Activated gamma-delta T cell (primary cell): ENCODE results near the gene F10.

Experiments
- DNase-seq: peaks from one replicate; lab custom pipeline; 2025; lab: John Stamatoyannopoulos, UW

Gene F10

DNA sequence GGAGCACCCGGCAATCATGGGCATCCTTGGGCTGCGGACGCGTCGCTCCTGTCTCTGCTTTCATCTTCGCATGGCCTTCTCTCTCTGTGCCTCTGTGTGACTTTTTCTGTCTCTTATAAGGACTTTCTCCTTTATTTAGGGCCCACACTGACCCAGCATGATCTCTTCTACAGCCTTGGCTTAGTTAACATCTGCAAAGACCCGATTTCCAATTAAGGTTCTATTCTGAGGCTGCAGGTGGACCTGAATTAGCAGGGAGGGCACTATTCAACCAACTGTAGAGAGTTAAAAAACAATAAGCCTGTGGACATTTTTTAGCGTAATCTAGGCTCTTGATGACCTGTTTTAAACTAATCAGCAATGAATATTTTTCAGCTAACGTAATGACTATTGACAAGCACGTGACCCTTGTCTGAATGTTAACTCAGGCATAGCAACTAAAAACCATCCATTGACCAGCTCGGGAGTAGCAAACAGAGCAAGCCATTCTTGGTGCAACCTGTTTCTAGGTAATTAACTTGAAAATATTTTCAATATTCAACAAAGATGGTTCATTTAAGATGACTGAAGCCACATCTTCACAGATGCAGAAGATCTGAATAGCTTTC, 15.2 kb downstream of the F10 start:
- DNase-seq, result no peak

DNA sequence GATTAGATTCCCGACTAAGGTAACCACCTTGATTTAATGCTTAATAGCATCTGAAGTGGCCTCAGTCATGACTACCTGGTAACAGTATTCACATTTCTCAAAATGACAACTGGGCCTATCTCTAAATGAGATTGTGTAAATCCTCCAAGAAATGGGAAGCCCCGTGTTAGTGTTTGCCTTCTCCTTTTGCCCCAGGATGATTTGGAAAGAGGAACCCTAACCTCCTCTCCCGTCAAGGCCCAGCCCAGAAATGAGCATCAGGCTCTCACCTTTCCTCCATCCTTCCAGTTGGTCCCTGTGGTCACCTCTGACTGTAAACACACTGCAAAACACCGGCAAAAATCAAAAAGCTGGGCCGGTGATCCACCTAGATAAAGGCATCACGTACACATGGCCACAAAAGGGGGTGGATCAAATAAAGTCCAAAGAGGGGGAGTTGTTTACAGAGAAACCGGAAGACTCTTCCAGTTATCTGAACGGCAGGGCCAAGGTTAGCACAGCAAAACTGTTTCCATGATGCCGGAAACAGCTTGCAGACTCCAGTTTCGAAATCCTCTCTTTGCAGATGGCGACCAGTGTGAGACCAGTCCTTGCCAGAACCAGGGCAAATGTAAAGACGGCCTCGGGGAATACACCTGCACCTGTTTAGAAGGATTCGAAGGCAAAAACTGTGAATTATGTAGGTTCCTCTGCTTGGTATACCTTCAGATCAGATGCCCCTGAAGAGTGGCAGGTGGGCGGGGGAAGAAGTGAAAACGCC, 16.4 kb downstream of the F10 start:
- no peak for DNase-seq

DNA sequence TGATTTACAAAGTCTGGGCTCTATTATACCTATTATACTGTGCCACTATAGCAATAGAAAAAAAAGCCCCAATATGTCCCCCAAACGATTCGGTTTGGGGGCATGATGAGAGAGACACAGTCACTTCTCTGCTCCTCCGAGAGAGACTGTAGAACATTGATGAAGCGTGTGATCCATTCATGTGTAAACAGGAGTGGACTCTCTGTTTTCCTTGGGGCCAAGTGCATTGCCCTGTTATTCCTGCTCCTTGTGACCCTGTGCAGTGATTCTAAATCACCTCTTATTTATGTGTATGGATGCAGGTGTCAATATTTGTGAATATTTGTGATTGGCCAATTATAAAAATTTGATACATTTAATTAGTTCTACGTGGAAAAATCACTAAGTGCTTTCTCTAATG, 17.0 kb downstream of the F10 start:
- no peak for DNase-seq

DNA sequence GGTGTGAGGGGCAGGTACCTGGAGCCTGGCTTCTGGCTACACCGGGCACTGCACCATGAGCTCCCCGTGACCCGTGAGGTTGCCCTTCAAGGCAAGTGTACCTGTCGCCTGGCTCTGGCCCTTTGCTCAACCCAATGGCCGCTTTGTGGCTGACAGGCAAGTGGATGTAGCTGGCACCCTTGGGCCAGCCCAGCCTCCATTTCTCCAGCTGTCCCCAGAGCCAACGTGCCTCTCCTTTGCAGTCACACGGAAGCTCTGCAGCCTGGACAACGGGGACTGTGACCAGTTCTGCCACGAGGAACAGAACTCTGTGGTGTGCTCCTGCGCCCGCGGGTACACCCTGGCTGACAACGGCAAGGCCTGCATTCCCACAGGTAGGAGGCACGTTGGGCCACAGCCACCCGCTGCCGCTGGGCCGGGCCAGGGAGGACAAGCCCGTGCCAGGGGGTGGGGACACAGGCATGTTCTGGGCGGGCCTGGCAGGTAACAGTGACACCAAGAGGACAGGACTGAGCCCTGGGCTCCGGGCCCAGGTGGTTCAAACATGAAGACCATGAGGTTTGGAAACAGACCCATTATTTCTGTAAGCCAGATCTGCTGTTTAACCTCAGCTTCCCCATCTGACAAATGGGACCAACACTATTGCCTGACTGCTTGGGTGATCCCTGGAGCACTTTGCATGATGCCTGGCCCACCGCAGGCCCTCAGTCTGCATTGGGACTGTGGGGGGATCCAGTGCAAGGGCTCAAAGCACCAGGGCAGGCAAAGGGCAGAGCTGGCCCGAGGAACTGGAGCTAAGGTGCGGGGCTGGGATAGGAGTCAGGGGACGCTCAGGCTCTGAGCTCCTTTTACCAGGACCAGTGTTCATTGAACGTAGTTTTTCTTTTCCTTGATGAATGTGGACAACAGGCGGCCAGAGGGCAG, 18.3 kb downstream of the F10 start:
- DNase-seq, result no peak

DNA sequence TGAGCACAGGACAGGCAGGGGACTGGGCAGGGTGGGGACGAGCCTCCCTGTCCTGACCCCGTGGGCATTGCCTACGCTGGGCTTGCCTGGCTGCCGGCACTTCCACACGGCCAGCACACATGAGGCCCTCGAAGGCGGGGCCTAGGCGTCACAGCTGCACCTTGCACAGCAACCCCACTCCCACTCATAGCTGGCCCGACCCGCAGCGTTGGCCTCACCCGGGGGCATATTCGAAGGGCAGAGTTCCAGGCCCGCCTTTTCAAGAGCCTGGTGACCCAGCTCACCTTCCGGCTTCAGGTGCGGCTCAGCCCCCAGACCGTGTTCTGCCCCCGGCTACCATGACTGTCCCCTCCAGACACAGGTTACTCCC, 19.0 kb downstream of the F10 start:
- no peak for DNase-seq

DNA sequence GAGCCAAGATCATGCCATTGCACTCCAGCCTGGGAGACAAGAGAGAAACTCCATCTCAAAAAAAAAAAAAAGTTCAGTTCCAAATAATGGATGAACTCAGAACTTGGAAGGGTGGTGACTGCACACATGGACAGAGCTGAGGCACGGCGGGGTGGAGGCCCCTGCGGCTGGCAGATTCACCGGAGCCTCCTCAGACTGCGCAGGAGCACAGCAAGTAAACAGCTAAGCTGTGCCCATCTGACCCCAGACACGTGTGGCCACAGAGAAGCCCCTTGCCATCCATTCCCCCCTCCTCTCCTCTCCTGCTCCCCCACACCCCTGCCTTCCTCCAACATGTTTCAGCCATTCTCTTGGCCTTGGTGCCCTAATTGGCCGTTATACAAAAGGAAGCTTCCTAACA, 20.3 kb downstream of the F10 start:
- DNase-seq, result no peak

DNA sequence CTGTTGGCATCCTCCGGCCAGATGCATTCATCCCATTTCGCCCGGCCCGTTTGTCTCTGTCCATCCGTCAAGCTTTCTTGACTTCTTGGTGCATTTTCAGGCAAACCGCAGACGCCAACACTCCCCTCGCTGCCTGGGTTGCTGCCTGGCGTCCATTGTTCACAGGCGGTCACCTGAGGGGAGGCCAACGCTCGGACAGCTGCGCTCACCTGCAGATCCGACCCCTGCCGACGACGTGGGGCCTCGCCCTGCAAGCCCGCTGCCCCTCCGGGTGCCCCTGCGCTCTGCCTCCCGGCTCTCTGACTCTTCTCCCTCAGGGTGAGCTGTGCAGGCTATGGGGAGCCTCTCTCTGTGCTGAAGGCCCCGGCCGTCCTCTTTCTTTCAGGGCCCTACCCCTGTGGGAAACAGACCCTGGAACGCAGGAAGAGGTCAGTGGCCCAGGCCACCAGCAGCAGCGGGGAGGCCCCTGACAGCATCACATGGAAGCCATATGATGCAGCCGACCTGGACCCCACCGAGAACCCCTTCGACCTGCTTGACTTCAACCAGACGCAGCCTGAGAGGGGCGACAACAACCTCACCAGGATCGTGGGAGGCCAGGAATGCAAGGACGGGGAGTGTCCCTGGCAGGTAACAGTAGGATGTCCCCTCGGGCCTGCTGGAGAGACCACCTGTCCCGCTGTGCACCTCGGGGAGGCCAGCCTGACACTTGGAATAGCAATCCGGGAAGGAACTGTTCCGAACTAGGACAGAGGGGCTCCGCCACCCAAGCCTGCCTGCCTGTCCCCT, 21.1 kb downstream of the F10 start:
- no peak for DNase-seq

DNA sequence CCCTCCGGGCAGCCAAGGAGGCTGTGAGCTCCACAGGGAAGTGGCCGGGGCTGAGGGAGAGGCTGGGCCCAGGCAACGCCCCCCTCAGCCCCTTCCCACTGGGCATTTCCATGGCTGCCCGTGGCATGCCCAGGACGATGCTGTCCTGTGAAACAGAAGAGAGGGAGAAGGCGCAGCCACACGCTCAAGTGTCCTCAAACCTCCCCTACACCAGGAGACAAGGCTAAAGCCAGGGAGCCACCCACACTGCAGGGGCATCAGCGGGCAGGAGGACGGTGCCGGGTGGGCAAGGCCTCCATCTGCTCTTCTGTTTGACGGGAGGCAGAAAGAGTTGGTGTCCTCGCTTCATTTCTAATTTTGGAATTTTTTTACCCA, 21.6 kb downstream of the F10 start:
- no peak for DNase-seq

DNA sequence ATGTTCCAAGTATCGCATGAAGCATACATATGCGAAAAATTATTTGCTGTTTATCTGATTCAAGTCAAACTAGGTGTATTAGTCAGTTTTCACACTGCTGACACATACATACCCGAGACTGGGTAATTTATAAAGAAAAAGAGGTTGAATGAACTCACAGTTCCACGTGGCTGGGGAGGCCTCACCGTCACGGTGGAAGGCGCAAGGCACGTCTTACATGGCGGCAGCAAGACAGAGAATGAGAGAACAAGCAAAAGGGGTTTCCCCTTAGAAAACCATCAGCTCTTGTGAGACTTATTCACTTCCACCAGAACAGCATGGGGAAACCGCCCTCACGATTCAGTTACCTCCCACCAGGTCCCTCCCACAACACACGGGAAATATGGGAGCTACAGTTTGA, 22.9 kb downstream of the F10 start:
- DNase-seq, result no peak

DNA sequence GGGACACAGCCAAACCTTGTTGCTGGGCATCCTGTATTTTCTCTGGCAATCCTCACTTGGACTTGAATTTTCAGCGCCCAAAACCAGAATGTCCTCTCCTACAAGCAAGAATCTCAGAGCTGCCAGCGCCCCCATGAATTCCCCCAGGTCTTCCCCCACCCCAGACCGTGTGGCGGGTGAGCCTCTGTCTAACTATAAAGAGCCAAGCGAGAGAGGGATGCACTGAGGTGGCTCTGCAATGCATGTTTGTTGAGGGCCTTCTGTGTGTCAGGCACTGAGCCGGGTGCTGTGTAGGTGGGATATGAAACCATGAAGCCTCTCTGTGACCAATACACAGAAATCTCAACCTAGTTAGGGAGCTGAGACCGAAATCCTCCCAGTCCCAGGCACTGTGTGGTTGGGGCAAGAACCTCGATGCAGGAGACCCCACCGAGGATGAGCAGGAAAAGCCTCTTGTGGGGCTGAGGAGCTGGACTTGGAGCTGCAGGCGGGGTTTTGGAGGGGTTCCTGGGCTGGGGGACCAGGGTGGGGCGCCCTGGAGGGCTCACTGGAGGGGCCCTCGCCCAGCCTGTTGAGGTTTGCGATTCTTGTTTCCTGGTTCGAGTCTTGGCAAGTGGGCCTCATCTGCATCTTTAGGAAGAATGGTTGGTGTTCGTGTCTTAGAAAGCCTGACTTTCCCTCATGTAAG, 23.5 kb downstream of the F10 start:
- no peak for DNase-seq

DNA sequence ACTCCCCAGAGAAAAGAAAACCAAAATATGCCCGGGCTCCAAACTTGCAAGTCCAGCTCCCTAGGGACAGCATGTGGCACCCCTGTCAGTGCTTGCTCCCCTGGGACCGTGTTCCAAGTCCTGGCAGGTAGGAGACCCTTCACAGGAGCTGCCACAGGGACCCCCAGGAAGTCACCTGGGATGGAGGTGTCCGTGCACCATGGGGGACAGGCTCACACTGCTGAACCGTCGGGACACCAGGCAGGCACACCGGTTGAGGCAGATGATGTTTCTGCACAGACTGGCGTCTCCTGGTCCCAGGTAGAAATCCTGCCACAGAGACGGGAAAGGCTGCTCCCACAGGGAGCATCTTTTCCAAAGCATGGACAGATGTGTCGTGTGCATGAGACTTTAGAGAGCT, 24.2 kb downstream of the F10 start:
- DNase-seq, result no peak

DNA sequence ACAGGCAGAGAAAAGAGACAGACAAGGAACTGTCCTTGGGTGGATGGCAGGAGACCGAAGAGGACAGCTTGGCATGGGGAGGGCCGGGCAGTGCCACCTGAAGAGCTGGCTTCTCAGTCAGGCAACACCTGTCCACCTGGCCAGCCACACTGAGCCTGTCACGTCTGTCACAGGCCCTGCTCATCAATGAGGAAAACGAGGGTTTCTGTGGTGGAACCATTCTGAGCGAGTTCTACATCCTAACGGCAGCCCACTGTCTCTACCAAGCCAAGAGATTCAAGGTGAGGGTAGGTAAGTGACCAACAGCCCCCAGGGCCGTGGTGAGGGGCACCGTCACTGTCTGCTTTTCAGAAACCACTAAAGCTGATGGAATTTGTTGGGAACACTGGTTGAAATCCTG, 24.6 kb downstream of the F10 start:
- DNase-seq, result no peak

DNA sequence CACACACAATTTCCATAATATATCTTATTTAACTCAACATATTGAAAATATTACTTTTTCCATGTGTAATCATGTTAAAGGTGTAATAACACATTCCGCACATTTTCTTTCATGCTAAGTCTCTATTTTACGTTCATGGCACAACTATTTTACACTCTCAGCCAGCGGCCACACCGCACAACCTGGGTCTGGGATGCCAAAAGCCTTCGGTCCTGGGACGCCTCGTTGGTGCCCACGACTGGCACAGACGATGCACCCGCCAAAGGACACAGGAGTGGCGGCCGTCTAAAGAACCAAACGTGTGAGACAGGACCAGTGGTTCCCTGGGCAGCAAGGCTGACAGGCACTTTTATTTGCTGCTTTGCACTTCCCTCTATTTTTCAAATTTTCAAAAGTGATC, 25.8 kb downstream of the F10 start:
- DNase-seq, result no peak

DNA sequence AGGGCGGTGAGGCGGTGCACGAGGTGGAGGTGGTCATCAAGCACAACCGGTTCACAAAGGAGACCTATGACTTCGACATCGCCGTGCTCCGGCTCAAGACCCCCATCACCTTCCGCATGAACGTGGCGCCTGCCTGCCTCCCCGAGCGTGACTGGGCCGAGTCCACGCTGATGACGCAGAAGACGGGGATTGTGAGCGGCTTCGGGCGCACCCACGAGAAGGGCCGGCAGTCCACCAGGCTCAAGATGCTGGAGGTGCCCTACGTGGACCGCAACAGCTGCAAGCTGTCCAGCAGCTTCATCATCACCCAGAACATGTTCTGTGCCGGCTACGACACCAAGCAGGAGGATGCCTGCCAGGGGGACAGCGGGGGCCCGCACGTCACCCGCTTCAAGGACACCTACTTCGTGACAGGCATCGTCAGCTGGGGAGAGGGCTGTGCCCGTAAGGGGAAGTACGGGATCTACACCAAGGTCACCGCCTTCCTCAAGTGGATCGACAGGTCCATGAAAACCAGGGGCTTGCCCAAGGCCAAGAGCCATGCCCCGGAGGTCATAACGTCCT, 26.4 kb downstream of the F10 start:
- no peak for DNase-seq

DNA sequence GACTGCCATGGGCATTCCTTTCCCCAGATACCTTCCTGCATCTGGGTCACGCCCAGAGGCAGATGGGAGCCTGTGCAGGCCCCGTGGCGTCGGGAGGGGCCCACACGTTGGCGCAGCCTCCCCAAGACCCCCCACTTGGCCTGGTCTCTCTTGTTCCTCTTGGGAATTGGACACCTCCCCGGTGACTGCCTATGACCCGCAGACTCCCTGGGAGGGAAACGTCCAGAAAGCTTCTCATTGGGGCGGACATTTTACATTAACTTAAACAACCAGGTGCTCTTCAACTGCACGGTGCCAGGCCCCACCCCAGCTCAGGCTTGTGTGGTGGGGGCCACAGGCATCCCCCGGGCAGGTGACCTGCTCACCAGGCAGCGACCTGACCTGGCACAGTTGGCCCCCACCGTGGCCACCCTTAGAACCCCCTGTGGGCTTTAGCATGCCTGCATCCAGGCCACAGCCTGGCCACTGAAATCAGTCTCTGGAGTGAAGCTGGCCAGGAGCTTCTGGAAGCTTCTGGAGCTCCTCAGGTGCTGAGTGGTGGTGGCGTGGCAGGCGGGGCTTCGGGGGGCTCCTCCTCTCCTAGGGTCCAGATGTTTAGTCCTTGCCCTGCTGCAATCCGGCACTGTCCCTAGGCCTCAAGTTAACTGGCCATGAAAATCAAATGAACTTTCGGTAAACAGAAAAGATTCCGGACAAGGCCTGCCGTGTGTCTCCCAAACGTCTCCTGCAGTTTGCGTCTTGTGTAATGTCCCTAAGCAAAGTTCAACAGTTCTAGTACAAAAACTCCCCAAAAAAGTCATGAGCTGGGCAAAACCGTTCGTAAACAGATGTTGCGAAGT, 27.3 kb downstream of the F10 start:
- DNase-seq, result no peak

DNA sequence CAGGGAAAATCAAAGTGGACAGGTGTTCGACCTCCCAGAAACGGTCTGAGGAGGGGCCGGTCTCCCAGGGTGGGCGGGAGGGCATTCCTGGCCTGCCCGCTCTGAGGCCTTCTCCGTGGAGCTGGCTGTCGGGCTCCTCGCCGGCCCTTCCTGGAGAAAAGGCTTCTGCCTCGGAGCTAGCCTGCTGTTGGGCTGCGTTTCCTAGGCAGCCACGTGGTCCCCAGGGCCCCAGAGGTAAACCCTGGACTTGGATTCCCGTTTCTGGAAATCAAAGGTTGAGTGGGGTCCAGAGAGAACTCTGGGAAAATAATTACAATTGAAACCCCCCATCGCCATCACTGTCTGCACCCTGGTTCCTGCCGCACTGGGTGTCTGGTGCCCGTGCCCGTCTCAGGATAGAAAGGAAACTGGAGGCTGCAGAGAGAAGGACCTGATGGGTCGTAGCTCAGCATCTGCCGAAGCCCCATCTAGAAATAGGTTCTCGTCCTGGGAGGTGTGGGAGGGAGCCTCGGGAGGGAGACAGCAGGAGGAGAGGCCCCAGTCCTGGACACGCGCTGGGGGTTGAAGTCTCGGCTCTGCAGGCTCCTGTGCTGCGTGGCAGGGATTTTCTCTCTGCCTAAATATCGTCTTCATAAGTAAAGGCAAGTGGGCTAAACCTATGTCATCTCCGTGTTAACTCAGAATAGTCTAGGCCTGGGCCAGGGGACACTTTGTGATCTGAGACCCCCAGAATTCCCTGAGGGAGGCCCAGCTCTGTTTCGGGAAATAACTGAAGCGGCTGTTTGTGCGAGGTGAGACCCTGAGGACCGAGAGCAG, 28.2 kb downstream of the F10 start:
- DNase-seq, result no peak

DNA sequence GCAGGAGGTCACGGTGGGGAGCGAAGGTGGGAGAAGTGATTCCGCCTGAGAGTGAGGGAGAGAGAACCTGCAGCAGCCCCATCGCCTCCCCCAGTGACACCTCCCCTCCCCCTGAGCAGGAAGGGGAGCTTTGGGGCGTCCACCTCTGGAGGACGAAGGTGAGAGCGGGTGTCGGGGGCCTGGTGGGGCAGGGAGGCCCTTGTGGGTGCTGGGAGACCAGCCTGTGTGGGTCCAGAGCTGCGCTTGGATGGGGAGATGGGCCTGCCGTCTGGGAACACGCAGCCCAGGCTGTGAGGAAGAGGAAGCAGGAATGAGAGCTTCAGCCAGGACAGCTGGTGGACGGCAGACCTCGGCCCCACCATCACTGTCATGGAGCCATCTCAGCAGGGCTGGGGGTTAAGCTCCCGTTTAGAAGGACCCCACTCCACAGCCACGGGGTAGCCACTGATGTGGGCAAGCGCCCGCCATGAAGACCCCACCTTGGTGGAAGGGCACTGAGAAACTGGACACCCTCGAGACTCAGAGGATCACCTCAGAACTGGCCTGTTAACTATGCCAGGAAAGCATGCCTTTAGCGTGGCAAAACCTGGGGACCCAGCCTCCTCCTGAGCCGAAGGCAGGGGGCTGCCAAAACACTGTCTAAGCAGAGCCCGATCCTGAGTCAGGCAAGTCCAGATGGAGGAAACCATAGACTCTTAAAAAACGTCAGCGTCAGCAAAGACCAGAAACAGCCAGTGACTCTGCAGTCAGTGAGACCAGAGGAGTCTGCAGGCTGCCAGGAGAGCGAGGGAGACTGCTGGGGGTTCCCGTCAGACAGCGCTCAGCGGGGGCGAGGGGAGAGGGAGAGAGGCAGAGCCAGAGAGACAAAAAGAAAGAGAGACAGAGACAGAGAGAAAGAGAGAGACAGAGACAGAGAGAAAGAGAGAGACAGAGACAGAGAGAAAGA, 29.4 kb downstream of the F10 start:
- no peak for DNase-seq

DNA sequence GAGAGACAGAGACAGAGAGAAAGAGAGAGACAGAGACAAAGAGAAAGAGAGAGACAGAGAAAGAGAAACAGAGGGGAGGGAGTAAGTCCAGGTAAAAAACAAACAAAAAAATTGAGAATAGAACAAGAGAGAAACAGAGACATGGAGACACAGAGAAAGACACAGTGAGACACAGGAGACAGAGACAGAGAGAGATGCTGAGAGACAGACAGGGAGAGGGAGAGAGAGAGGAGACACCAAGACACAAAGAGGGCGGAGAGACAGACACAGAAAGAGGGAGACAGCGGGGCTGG, 30.0 kb downstream of the F10 start:
- DNase-seq, result no peak
